SK-N-SH (cell line): ENCODE measurements around the gene MTUS2. TPM values are rescaled to one million over a fixed set of nuclear protein-coding genes. Genes with fewer than 3 reads are reported as not detected.

Source experiments
- CTCF ChIA-PET: fragments of 300-600, 350-600 bp; formaldehyde crosslinking; extraction: SDS; loops from one replicate; lab custom pipeline; 2021; lab: Yijun Ruan, JAX
- POLR2A ChIA-PET: fragments of 350-600 bp; sonication (Branson Sonifier 250); formaldehyde crosslinking; extraction: SDS; loops from one replicate; lab custom pipeline; 2020; ENCODE audit warnings: antibody characterized with exemption, inconsistent platforms; lab: Yijun Ruan, JAX
- DNase-seq: peaks from one replicate; pipeline ENCODE4 v3.0.0; 2012
- H2AFZ ChIP-seq: fragments of 200-600 bp; sonication (generic); 2 replicates; pipeline ENCODE4 v1.8.1; 2016; ENCODE audit warnings: antibody characterized with exemption, mild to moderate bottlenecking, low read depth
- H3F3A ChIP-seq: fragments of 200-600 bp; sonication (generic); replicated peaks from 2 replicates; pipeline ENCODE3; 2016; ENCODE audit warnings: antibody characterized with exemption, mild to moderate bottlenecking; ENCODE audit not compliant: insufficient read depth
- H3K27ac ChIP-seq, 2 experiments: fragments of 200-500 bp in 1 of 2; fragments of 200-600 bp in 1 of 2; sonication (Bioruptor generic) in 1 of 2; sonication (generic), shearing (Covaris generic) in 1 of 2; 2 replicates each; pipeline versions ENCODE4 v1.5.1 to v1.6.1; 2014 to 2016; ENCODE audit warnings: low read depth in 2 of 2, inconsistent platforms in 1 of 2, low read length in 1 of 2, mild to moderate bottlenecking in 1 of 2, mixed read lengths in 1 of 2
- H3K27me3 ChIP-seq: fragments of 200-600 bp; sonication (generic), shearing (Covaris generic); 2 replicates; pipeline ENCODE4 v1.6.1; 2016; ENCODE audit warnings: mixed run types; ENCODE audit not compliant: insufficient read depth
- H3K36me3 ChIP-seq, 2 experiments: fragments of 200-500 bp in 1 of 2; fragments of 200-600 bp in 1 of 2; sonication (Bioruptor generic) in 1 of 2; sonication (generic) in 1 of 2; replicated peaks in 1 of 2; 2 replicates each; pipeline versions ENCODE3 to v1.5.1; 2014 to 2016; ENCODE audit warnings: low read length in 1 of 2, mild to moderate bottlenecking in 1 of 2; ENCODE audit not compliant: insufficient read depth in 2 of 2, control insufficient read depth in 1 of 2
- H3K4me1 ChIP-seq, 2 experiments: fragments of 200-500 bp in 1 of 2; fragments of 200-600 bp in 1 of 2; sonication (Bioruptor generic) in 1 of 2; sonication (generic), shearing (Covaris generic) in 1 of 2; 2 replicates each; pipeline versions ENCODE4 v1.5.1 to v1.6.1; 2014 to 2016; ENCODE audit warnings: low read depth in 1 of 2, low read length in 1 of 2, mixed run types in 1 of 2; ENCODE audit not compliant: insufficient read depth in 2 of 2, control insufficient read depth in 1 of 2
- H3K4me2 ChIP-seq: fragments of 200-600 bp; sonication (generic), shearing (Covaris generic); 2 replicates; pipeline ENCODE4 v1.6.1; 2017; ENCODE audit warnings: mixed run types
- H3K4me3 ChIP-seq, 2 experiments: fragments of 200-500 bp in 1 of 2; fragments of 200-600 bp in 1 of 2; sonication (Bioruptor generic) in 1 of 2; sonication (generic), shearing (Covaris generic) in 1 of 2; 2 replicates each; pipeline versions ENCODE4 v1.5.1 to v1.8.1; 2014 to 2016; ENCODE audit warnings: low read depth in 2 of 2, inconsistent platforms in 1 of 2, low read length in 1 of 2, mild to moderate bottlenecking in 1 of 2, mixed read lengths in 1 of 2, moderate library complexity in 1 of 2
- H3K79me2 ChIP-seq: fragments of 200-600 bp; sonication (generic); 2 replicates; pipeline ENCODE4 v1.8.1; 2017; ENCODE audit warnings: mild to moderate bottlenecking; ENCODE audit not compliant: insufficient read depth
- H3K9ac ChIP-seq: fragments of 200-600 bp; sonication (generic); 2 replicates; pipeline ENCODE4 v1.6.1; 2017; ENCODE audit warnings: mixed run types
- H3K9me2 ChIP-seq: fragments of 200-600 bp; sonication (generic); 2 replicates; pipeline ENCODE4 v1.6.1; 2017; ENCODE audit warnings: mixed run types
- H3K9me3 ChIP-seq: fragments of 200-600 bp; sonication (generic); 2 replicates; pipeline ENCODE4 v1.6.1; 2017; ENCODE audit warnings: mixed run types, mild to moderate bottlenecking, moderate library complexity
- H4K20me1 ChIP-seq: fragments of 200-600 bp; sonication (generic); 2 replicates; pipeline ENCODE4 v1.6.1; 2017; ENCODE audit warnings: mild to moderate bottlenecking, mixed run types; ENCODE audit not compliant: insufficient read depth
- FOXM1 ChIP-seq: IDR thresholded peaks from 2 replicates; pipeline ENCODE4 v1.4.0; 2012; ENCODE audit warnings: low read depth, mild to moderate bottlenecking
- GATA2 ChIP-seq: sonication (generic); formaldehyde crosslinking; IDR thresholded peaks from 2 replicates; pipeline ENCODE4 v1.5.0; 2020; ENCODE audit warnings: mild to moderate bottlenecking, missing genetic modification reagents
- MAX ChIP-seq: IDR thresholded peaks from 2 replicates; pipeline ENCODE4 v1.4.0; 2012; ENCODE audit warnings: low read depth
- NRF1 ChIP-seq: IDR thresholded peaks from 2 replicates; pipeline ENCODE4 v1.6.1; 2012; ENCODE audit warnings: low read depth, mild to moderate bottlenecking, low read length
- PBX3 ChIP-seq: IDR thresholded peaks from 2 replicates; pipeline ENCODE4; 2012
- RAD21 ChIP-seq: IDR thresholded peaks from 2 replicates; pipeline ENCODE4 v1.6.1; 2012; ENCODE audit warnings: mild to moderate bottlenecking, low read length
- RXRA ChIP-seq: IDR thresholded peaks from 2 replicates; pipeline ENCODE4 v1.4.0; 2012; ENCODE audit warnings: low read depth, mild to moderate bottlenecking, borderline replicate concordance
- SMC3 ChIP-seq: IDR thresholded peaks from 2 replicates; pipeline ENCODE4 v1.6.1; 2012; ENCODE audit warnings: low read depth, low read length, improper control_type of control experiment
- YY1 ChIP-seq: IDR thresholded peaks from 2 replicates; pipeline ENCODE4 v1.4.0; 2012; ENCODE audit warnings: low read depth, mild to moderate bottlenecking
- WGBS: methylation state at CpG from one replicate; pipeline ENCODE4 v1.1.6; 2017; ENCODE audit warnings: low lambda C conversion rate; 5-methylcytosine and 5-hydroxymethylcytosine counted together
- polyA plus RNA-seq, 3 experiments: library from polyadenylated mRNA; depleted of rRNA; stranded (reverse); fragments of >200 nt; gene quantifications; 2 replicates each; pipeline ENCODE4 v1.2.3, GENCODE V29; 2012
- TF ChIP-seq, protein P1 (sequence below): IDR thresholded peaks from 2 replicates; pipeline ENCODE4 v1.6.1; 2012; ENCODE audit warnings: mild to moderate bottlenecking, low read depth, low read length, moderate library complexity

The MTUS2 gene
- polyA plus RNA-seq, 1 of the 3 experiments (the other 2 are of a cell fraction), result 1.7 TPM

DNA sequence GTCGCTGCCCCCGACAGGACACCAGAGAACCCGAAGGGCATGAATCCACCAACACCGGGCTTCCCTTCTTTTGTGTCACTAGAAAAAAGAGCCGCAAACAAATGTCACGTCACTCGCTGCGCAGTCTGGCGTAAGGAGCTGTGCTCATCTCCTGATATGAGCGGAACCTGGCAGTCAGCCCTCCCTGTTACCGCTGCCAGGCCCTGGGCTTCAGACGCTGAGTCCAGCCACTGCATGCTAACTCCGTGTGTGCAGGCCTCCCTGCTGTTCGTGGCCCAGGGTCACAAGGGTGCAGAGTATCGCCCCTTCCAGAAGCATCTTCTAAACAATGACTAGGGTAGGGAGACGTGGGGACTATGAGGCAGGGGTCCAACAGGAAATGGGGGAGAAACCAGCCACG, 704.0 kb downstream of the MTUS2 start (continued):
- no peak for TF ChIP-seq MAX
- TF ChIP-seq, all 33 proteins: peak for 0

DNA sequence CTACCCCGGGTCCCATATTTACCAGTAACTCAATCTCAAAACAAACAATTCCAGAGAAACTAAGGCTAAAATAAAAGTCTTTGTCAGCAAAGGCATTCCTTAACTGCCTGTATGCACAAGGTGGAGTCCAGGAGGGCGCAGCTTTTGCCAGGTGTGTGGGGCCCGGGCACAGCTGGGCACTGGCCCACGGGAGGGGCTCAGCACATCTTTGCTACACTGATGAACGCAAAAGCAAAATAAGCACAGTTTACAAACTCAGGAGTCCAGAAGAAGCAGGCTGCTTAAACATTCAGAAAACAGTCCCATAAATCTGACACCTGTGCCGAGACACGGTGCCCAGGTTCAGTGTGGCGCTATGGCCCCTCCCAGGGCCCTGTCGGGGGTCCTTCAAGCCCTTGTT, 704.5 kb downstream of the MTUS2 start:
- H4K20me1 ChIP-seq, result no peaks in the 10 kb centered on the region
- H3K9ac ChIP-seq, result no peak overlapping the region
- no peak for TF ChIP-seq RXRA
- TF ChIP-seq, protein P1, sequence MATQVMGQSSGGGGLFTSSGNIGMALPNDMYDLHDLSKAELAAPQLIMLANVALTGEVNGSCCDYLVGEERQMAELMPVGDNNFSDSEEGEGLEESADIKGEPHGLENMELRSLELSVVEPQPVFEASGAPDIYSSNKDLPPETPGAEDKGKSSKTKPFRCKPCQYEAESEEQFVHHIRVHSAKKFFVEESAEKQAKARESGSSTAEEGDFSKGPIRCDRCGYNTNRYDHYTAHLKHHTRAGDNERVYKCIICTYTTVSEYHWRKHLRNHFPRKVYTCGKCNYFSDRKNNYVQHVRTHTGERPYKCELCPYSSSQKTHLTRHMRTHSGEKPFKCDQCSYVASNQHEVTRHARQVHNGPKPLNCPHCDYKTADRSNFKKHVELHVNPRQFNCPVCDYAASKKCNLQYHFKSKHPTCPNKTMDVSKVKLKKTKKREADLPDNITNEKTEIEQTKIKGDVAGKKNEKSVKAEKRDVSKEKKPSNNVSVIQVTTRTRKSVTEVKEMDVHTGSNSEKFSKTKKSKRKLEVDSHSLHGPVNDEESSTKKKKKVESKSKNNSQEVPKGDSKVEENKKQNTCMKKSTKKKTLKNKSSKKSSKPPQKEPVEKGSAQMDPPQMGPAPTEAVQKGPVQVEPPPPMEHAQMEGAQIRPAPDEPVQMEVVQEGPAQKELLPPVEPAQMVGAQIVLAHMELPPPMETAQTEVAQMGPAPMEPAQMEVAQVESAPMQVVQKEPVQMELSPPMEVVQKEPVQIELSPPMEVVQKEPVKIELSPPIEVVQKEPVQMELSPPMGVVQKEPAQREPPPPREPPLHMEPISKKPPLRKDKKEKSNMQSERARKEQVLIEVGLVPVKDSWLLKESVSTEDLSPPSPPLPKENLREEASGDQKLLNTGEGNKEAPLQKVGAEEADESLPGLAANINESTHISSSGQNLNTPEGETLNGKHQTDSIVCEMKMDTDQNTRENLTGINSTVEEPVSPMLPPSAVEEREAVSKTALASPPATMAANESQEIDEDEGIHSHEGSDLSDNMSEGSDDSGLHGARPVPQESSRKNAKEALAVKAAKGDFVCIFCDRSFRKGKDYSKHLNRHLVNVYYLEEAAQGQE, result no peak
- no peak for TF ChIP-seq RAD21
- no peak for TF ChIP-seq MAX
- no peak for TF ChIP-seq NRF1
- no peak for TF ChIP-seq YY1
- no peak for TF ChIP-seq GATA2
- 97% methylated on average over 5 of the region's 9 CpGs for WGBS
- H3K9me3 ChIP-seq, result no peaks in the 10 kb centered on the region
- H3K4me3 ChIP-seq, result no peak overlapping the region
- no peaks in the 10 kb centered on the region for H3K9me2 ChIP-seq
- H2AFZ ChIP-seq, result no peak overlapping the region
- CTCF ChIA-PET, result no interaction called here
- no peak overlapping the region for H3K27ac ChIP-seq
- H3K4me2 ChIP-seq, result no peak overlapping the region
- peaks cover 16% of the 10 kb centered on the region for H3F3A ChIP-seq
- DNase-seq, result no peak
- no peaks in the 10 kb centered on the region for H3K27me3 ChIP-seq
- peaks cover 0 to 20% of the 10 kb centered on the region in 2 experiments; a peak in 2 of 4 replicates for H3K4me1 ChIP-seq
- peaks cover 57% of the 10 kb centered on the region in 2 experiments for H3K36me3 ChIP-seq
- peaks cover 41% of the 10 kb centered on the region for H3K79me2 ChIP-seq
- POLR2A ChIA-PET, result no interaction called here

DNA sequence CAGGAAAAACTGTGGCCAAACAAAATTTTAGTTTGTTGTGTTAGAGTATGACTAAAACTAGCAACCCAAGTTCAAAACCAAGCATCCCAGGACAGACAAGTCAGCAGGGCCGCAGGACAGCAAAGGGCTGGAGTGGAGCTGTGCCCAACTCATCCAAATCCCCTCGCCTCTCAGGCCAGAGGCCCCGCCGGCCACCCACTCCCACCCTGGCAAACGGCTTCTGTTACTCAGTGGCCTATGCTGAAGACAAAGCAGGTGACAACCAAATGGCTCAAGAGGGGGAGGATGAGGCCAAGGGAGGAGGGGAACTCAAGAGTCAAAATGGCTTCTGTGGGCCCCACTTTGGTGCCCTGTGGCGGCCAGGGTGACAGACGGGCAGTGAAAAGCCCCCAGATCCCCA, 705.6 kb downstream of the MTUS2 start:
- POLR2A ChIA-PET, result no interaction called here
- peaks cover 0 to 15% of the 10 kb centered on the region in 2 experiments; a peak in 2 of 4 replicates for H3K4me1 ChIP-seq
- no peak overlapping the region for H3K27ac ChIP-seq
- no peaks in the 10 kb centered on the region for H3K27me3 ChIP-seq
- H3K4me3 ChIP-seq, result no peak overlapping the region
- no peaks in the 10 kb centered on the region for H4K20me1 ChIP-seq
- peaks cover 56 to 64% of the 10 kb centered on the region in 2 experiments for H3K36me3 ChIP-seq
- H3F3A ChIP-seq, result peaks cover 15% of the 10 kb centered on the region
- CTCF ChIA-PET, result interaction anchor here (1.2 to 1.6 kb wide), 3 partner anchors 8 to 18 kb away, joined by 3 to 7 read pairs (median 3); no protein-coding TSS in a partner anchor
- no peak overlapping the region for H3K9ac ChIP-seq
- DNase-seq, result no peak
- TF ChIP-seq MAX (no peak), FOXM1 (no peak), PBX3 (no peak), SMC3 (no peak)
- TF ChIP-seq, protein P1, result no peak
- TF ChIP-seq, all 33 proteins: peak for 0
- Histone ChIP-seq H3K9me3 (no peaks in the 10 kb centered on the region), H3K79me2 (peaks cover 35% of the 10 kb centered on the region), H2AFZ (no peak overlapping the region), H3K9me2 (no peaks in the 10 kb centered on the region), H3K4me2 (no peak overlapping the region)
- 100% methylated on average over 7 of the region's 7 CpGs for WGBS
